HG03558 (cell line): ENCODE data around the gene NDST4.

Source experiments
- ATAC-seq: cut with Tn5 transposase; IDR thresholded peaks from one replicate; pipeline ENCODE4 v1.9.1; 2021; ENCODE audit warnings: moderate number of reproducible peaks; ENCODE audit not compliant: unreplicated experiment; ENCODE audit errors: extremely low read depth

Gene NDST4

GRCh38 chr4:114921191-114921590 lies 192.2 kb downstream of the NDST4 start:
- no peak for ATAC-seq

- no peak for ATAC-seq
These were observed 202.3 kb downstream of the NDST4 start for GRCh38 chr4:114911111-114911510.

GRCh38 chr4:114907568-114907967 lies 205.9 kb downstream of the NDST4 start:
- ATAC-seq = no peak

GRCh38 chr4:114905017-114905416 lies 208.4 kb downstream of the NDST4 start:
- ATAC-seq = no peak

GRCh38 chr4:114900934-114901333 lies 212.5 kb downstream of the NDST4 start:
- no peak for ATAC-seq

GRCh38 chr4:114890773-114891172 lies 222.6 kb downstream of the NDST4 start:
- no peak for ATAC-seq

- ATAC-seq = no peak
These were observed 226.7 kb downstream of the NDST4 start for GRCh38 chr4:114886761-114887160.

GRCh38 chr4:114883641-114884040 lies 229.8 kb downstream of the NDST4 start:
- no peak for ATAC-seq

GRCh38 chr4:114879916-114880669 lies 233.3 kb downstream of the NDST4 start:
- no peak for ATAC-seq

- ATAC-seq = no peak
These were observed 237.8 kb downstream of the NDST4 start for GRCh38 chr4:114875630-114876029.

- ATAC-seq = no peak
These were observed 239.1 kb downstream of the NDST4 start for GRCh38 chr4:114874321-114874720.

- no peak for ATAC-seq
These were observed 242.4 kb downstream of the NDST4 start for GRCh38 chr4:114870987-114871386.

- no peak for ATAC-seq
These were observed 246.3 kb downstream of the NDST4 start for GRCh38 chr4:114866901-114867670.

GRCh38 chr4:114864060-114864459 lies 249.4 kb downstream of the NDST4 start:
- no peak for ATAC-seq

GRCh38 chr4:114860786-114861185 lies 252.6 kb downstream of the NDST4 start:
- ATAC-seq = no peak

- ATAC-seq = no peak
These were observed 255.6 kb downstream of the NDST4 start for GRCh38 chr4:114857831-114858230.

- ATAC-seq = no peak
These were observed 273.4 kb downstream of the NDST4 start for GRCh38 chr4:114839986-114840385.

- ATAC-seq = no peak
These were observed 282.8 kb downstream of the NDST4 start for GRCh38 chr4:114830628-114831027.

GRCh38 chr4:114827651-114828050 lies 285.8 kb downstream of the NDST4 start:
- no peak for ATAC-seq

- no peak for ATAC-seq
These were observed 297.7 kb downstream of the NDST4 start for GRCh38 chr4:114815760-114816159.

GRCh38 chr4:114813961-114814360 lies 299.5 kb downstream of the NDST4 start:
- no peak for ATAC-seq
